ENCODE data around the gene CCDC154. TPM values are rescaled to one million over a fixed set of nuclear protein-coding genes. Genes with fewer than 3 reads are reported as not detected.

Gene CCDC154
- total RNA-seq, 1 donor from 2014 or later = 1.5 TPM

DNA sequence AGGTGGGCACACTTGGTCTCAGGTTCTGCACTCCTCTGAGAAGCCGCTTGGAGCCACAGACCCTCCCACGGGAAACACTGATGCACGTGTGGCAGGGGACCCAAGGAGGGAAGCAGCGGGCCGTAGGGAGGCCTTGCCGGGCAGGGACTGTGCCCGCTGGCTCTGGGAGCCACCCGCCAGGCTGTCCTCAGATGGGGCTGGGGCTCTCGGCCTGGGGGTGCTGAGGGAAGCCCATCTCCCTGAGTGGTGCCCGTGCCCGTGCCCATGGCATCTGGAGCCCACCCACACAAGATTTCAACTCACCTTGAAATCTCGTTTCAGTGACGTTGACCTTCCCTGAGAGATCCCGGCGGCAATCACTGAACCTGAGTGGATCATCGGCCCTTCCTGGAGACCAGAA lies 12.6 kb upstream of the CCDC154 start:
- H3K27me3 Mint-ChIP-seq (ENCODE audit: low read depth, unreplicated experiment) = no peaks in the 10 kb centered on the region
- H3K36me3 Mint-ChIP-seq (ENCODE audit: low read depth, unreplicated experiment) = peaks cover 6% of the 10 kb centered on the region
- H4K20me1 ChIP-seq (ENCODE audit: insufficient read depth, low read length) = peaks cover 8% of the 10 kb centered on the region
- H2AFZ ChIP-seq (ENCODE audit: low read depth, low read length) = no peak overlapping the region
- no peak overlapping the region for H3K9ac ChIP-seq (ENCODE audit: low read length)
- H3K4me3 Mint-ChIP-seq (ENCODE audit: unreplicated experiment) = no peak overlapping the region
- H3K4me1 Mint-ChIP-seq (ENCODE audit: low read depth, unreplicated experiment) = no peaks in the 10 kb centered on the region
- no peaks in the 10 kb centered on the region for H3K4me1 ChIP-seq (ENCODE audit: insufficient read depth, low read length)
- H3K27ac ChIP-seq (ENCODE audit: low read depth, low read length) = no peak overlapping the region
- H3K9me3 ChIP-seq (ENCODE audit: insufficient read depth, low read depth, low read length) = no peaks in the 10 kb centered on the region
- H3K4me3 ChIP-seq (ENCODE audit: insufficient read depth, low read depth, low read length) = no peak overlapping the region
- no peaks in the 10 kb centered on the region for H3K27me3 ChIP-seq (ENCODE audit: insufficient read depth, low read length)
- no peaks in the 10 kb centered on the region for H3K79me2 ChIP-seq (ENCODE audit: insufficient read depth, low read length)
- no peak overlapping the region for H3K4me2 ChIP-seq (ENCODE audit: low read length)
- TF ChIP-seq CTCF (IDR thresholded peaks at IDR 0.05; ENCODE audit: insufficient read depth, low read depth, low read length) = no peak
- TF ChIP-seq EZH2 (IDR thresholded peaks at IDR 0.05; ENCODE audit: insufficient read depth, low read length) = no peak
- no peaks in the 10 kb centered on the region for H3K36me3 ChIP-seq (ENCODE audit: insufficient read depth, low read length)
- FAIRE-seq (no peak), DNase-seq (ENCODE audit: low read depth) (no peak)
- no peaks in the 10 kb centered on the region for H3K9me3 Mint-ChIP-seq (ENCODE audit: unreplicated experiment)
- H3K27ac Mint-ChIP-seq (ENCODE audit: unreplicated experiment) = no peak overlapping the region

GRCh38 chr16:1455190-1456171 lies 11.1 kb upstream of the CCDC154 start:
- Mint-ChIP-seq H3K27me3 (ENCODE audit: low read depth, unreplicated experiment) (no peaks in the 10 kb centered on the region), H3K27ac (ENCODE audit: unreplicated experiment) (no peak overlapping the region), H3K4me3 (ENCODE audit: unreplicated experiment) (no peak overlapping the region), H3K9me3 (ENCODE audit: unreplicated experiment) (no peaks in the 10 kb centered on the region), H3K4me1 (ENCODE audit: low read depth, unreplicated experiment) (no peaks in the 10 kb centered on the region), H3K36me3 (ENCODE audit: low read depth, unreplicated experiment) (peaks cover 6% of the 10 kb centered on the region)
- H3K4me2 ChIP-seq (ENCODE audit: low read length) = no peak overlapping the region
- H3K9me3 ChIP-seq (ENCODE audit: insufficient read depth, low read depth, low read length) = no peaks in the 10 kb centered on the region
- no peak overlapping the region for H3K9ac ChIP-seq (ENCODE audit: low read length)
- no peak overlapping the region for H3K27ac ChIP-seq (ENCODE audit: low read depth, low read length)
- H3K27me3 ChIP-seq (ENCODE audit: insufficient read depth, low read length) = no peaks in the 10 kb centered on the region
- DNase-seq (ENCODE audit: low read depth) (no peak), FAIRE-seq (no peak)
- no peak overlapping the region for H3K4me3 ChIP-seq (ENCODE audit: insufficient read depth, low read depth, low read length)
- H3K79me2 ChIP-seq (ENCODE audit: insufficient read depth, low read length) = no peaks in the 10 kb centered on the region
- no peaks in the 10 kb centered on the region for H3K36me3 ChIP-seq (ENCODE audit: insufficient read depth, low read length)
- no peak overlapping the region for H2AFZ ChIP-seq (ENCODE audit: low read depth, low read length)
- H4K20me1 ChIP-seq (ENCODE audit: insufficient read depth, low read length) = peaks cover 8% of the 10 kb centered on the region
- no peaks in the 10 kb centered on the region for H3K4me1 ChIP-seq (ENCODE audit: insufficient read depth, low read length)
- no peak for TF ChIP-seq CTCF (IDR thresholded peaks at IDR 0.05; ENCODE audit: insufficient read depth, low read depth, low read length)

GRCh38 chr16:1454561-1454960 lies 10.2 kb upstream of the CCDC154 start:
- H3K4me2 ChIP-seq (ENCODE audit: low read length) = no peak overlapping the region
- H3K9me3 ChIP-seq (ENCODE audit: insufficient read depth, low read depth, low read length) = no peaks in the 10 kb centered on the region
- Mint-ChIP-seq H3K36me3 (ENCODE audit: low read depth, unreplicated experiment) (peaks cover 6% of the 10 kb centered on the region), H3K4me3 (ENCODE audit: unreplicated experiment) (no peak overlapping the region), H3K27ac (ENCODE audit: unreplicated experiment) (no peak overlapping the region), H3K4me1 (ENCODE audit: low read depth, unreplicated experiment) (no peaks in the 10 kb centered on the region), H3K27me3 (ENCODE audit: low read depth, unreplicated experiment) (no peaks in the 10 kb centered on the region), H3K9me3 (ENCODE audit: unreplicated experiment) (no peaks in the 10 kb centered on the region)
- TF ChIP-seq EZH2 (IDR thresholded peaks at IDR 0.05; ENCODE audit: insufficient read depth, low read length) (no peak), CTCF (IDR thresholded peaks at IDR 0.05; ENCODE audit: insufficient read depth, low read depth, low read length) (no peak)
- H3K27ac ChIP-seq (ENCODE audit: low read depth, low read length) = no peak overlapping the region
- H2AFZ ChIP-seq (ENCODE audit: low read depth, low read length) = no peak overlapping the region
- no peaks in the 10 kb centered on the region for H3K27me3 ChIP-seq (ENCODE audit: insufficient read depth, low read length)
- FAIRE-seq (no peak), DNase-seq (ENCODE audit: low read depth) (no peak)
- no peaks in the 10 kb centered on the region for H3K36me3 ChIP-seq (ENCODE audit: insufficient read depth, low read length)
- no peaks in the 10 kb centered on the region for H3K79me2 ChIP-seq (ENCODE audit: insufficient read depth, low read length)
- no peak overlapping the region for H3K4me3 ChIP-seq (ENCODE audit: insufficient read depth, low read depth, low read length)
- no peaks in the 10 kb centered on the region for H3K4me1 ChIP-seq (ENCODE audit: insufficient read depth, low read length)
- no peak overlapping the region for H3K9ac ChIP-seq (ENCODE audit: low read length)
- H4K20me1 ChIP-seq (ENCODE audit: insufficient read depth, low read length) = peaks cover 8% of the 10 kb centered on the region
